Fibroblast of lung (primary cell): ENCODE results near the gene CDC5L. TPM values are rescaled to one million over a fixed set of nuclear protein-coding genes. Genes with fewer than 3 reads are reported as not detected.

Experiments used
- DNase-seq, 2 donors: peaks; one replicate each; pipeline versions ENCODE4 v3.0.0 to v3.0.0-alpha.2; 2010; ENCODE audit warnings: low read depth in 2 of 2
- H2AFZ ChIP-seq: 2 replicates; pipeline ENCODE4 v1.5.1; 2012; ENCODE audit warnings: low read length, control low read depth, inconsistent platforms
- H3K27ac ChIP-seq: 2 replicates; pipeline ENCODE4 v1.5.1; 2011; ENCODE audit warnings: low read length, control low read depth; ENCODE audit not compliant: insufficient read depth
- H3K27me3 ChIP-seq: 2 replicates; pipeline ENCODE4 v1.5.1; 2011; ENCODE audit warnings: mild to moderate bottlenecking, low read length; ENCODE audit not compliant: control insufficient read depth, insufficient read depth
- H3K36me3 ChIP-seq: 2 replicates; pipeline ENCODE4 v1.5.1; 2011; ENCODE audit warnings: low read length; ENCODE audit not compliant: control insufficient read depth, insufficient read depth
- H3K4me1 ChIP-seq: 2 replicates; pipeline ENCODE4 v1.5.1; 2011; ENCODE audit warnings: low read length; ENCODE audit not compliant: control insufficient read depth, insufficient read depth; ENCODE audit errors: extremely low read depth
- H3K4me2 ChIP-seq: 2 replicates; pipeline ENCODE4 v1.5.1; 2011; ENCODE audit warnings: low read length, control low read depth; ENCODE audit not compliant: insufficient read depth; ENCODE audit errors: extremely low read depth
- H3K4me3 ChIP-seq, 4 experiments: fragments of 200-600 bp in 1 of 4; sonication (generic) in 1 of 4; replicated peaks in 1 of 4; 2 replicates each; pipeline ENCODE4 v1.5.1; 2011 to 2016; ENCODE audit warnings: low read length in 4 of 4, low read depth in 3 of 4, mild to moderate bottlenecking in 3 of 4, control low read depth in 2 of 4, inconsistent platforms in 1 of 4, mixed read lengths in 1 of 4; ENCODE audit not compliant: insufficient read depth in 1 of 4; ENCODE audit errors: control extremely low read depth in 1 of 4
- H3K79me2 ChIP-seq: 2 replicates; pipeline ENCODE4 v1.5.1; 2012; ENCODE audit warnings: mild to moderate bottlenecking, low read length, inconsistent platforms; ENCODE audit not compliant: control insufficient read depth, insufficient read depth
- H3K9ac ChIP-seq: 2 replicates; pipeline ENCODE4 v1.5.1; 2011; ENCODE audit warnings: mild to moderate bottlenecking, low read length, control low read depth; ENCODE audit not compliant: insufficient read depth
- H3K9me3 ChIP-seq: 2 replicates; pipeline ENCODE4 v1.5.1; 2012; ENCODE audit warnings: low read depth, low read length; ENCODE audit not compliant: control insufficient read depth, insufficient read depth
- H4K20me1 ChIP-seq: 2 replicates; pipeline ENCODE4 v1.5.1; 2011; ENCODE audit warnings: low read length; ENCODE audit not compliant: control insufficient read depth, insufficient read depth; ENCODE audit errors: extremely low read depth
- EZH2 ChIP-seq: IDR thresholded peaks from 2 replicates; pipeline ENCODE4 v1.5.1; 2012; ENCODE audit warnings: low read length, control low read depth, mild to moderate bottlenecking; ENCODE audit errors: missing control alignments
- polyA plus RNA-seq, 2 donors: library from polyadenylated mRNA; depleted of rRNA in 1 of 2; stranded (reverse) in 1 of 2; unstranded in 1 of 2; fragments of >200 nt; gene quantifications; 2 replicates each; pipeline ENCODE4 v1.2.1, GENCODE V29; 2011 to 2012; ENCODE audit warnings: missing spikeins in 1 of 2
- total RNA-seq: library from RNA; depleted of rRNA; stranded (reverse); fragments of >200 nt; gene quantifications from 2 replicates; pipeline ENCODE4 v1.2.1, GENCODE V29; 2014
- TF ChIP-seq, protein P1 (sequence below), 2 donors: IDR thresholded peaks in 1 of 2; conservative IDR thresholded peaks in 1 of 2; 1 replicate in 1 of 2; 2 replicates in 1 of 2; pipeline ENCODE4 v1.5.1; 2011 to 2012; ENCODE audit warnings: low read length in 2 of 2, control low read depth in 1 of 2, inconsistent platforms in 1 of 2, low read depth in 1 of 2, mild to moderate bottlenecking in 1 of 2

The CDC5L gene
- total and polyA plus RNA-seq, 2 donors (not counting 1 experiment from before 2014, with no cell fraction given), result 18.7 to 22.5 TPM

DNA sequence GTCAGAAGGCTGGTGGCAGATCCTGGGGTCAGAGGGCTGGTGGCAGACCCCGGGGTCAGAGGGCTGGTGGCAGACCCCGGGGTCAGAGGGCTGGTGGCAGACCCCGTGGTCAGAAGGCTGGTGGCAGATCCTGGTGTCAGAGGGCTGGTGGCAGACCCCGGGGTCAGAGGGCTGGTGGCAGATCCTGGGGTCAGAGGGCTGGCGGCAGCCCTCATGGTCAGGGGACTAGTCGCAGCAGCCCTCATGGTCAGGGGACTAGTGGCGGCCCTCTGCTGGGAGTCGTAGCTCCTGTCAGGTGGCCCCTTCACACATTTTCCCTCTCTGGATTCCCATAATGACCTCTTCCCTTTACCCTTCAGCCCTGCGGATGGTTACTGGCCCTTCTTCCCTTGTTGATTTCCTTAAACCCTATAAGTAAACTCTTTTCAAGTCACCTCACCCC lies 86.7 kb downstream of the CDC5L start:
- Histone ChIP-seq H4K20me1 (no peaks in the 10 kb centered on the region), H3K9ac (no peak overlapping the region), H3K4me3 (no peak overlapping the region), H3K4me2 (no peak overlapping the region), H3K27ac (no peak overlapping the region), H2AFZ (no peak overlapping the region), H3K79me2 (no peaks in the 10 kb centered on the region), H3K27me3 (peaks cover 7% of the 10 kb centered on the region), H3K36me3 (no peaks in the 10 kb centered on the region), H3K9me3 (no peaks in the 10 kb centered on the region), H3K4me1 (no peaks in the 10 kb centered on the region)
- no peak for DNase-seq
- no peak for TF ChIP-seq EZH2
- TF ChIP-seq, protein P1, sequence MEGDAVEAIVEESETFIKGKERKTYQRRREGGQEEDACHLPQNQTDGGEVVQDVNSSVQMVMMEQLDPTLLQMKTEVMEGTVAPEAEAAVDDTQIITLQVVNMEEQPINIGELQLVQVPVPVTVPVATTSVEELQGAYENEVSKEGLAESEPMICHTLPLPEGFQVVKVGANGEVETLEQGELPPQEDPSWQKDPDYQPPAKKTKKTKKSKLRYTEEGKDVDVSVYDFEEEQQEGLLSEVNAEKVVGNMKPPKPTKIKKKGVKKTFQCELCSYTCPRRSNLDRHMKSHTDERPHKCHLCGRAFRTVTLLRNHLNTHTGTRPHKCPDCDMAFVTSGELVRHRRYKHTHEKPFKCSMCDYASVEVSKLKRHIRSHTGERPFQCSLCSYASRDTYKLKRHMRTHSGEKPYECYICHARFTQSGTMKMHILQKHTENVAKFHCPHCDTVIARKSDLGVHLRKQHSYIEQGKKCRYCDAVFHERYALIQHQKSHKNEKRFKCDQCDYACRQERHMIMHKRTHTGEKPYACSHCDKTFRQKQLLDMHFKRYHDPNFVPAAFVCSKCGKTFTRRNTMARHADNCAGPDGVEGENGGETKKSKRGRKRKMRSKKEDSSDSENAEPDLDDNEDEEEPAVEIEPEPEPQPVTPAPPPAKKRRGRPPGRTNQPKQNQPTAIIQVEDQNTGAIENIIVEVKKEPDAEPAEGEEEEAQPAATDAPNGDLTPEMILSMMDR (conservative IDR thresholded peaks at IDR 0.05 in 1 of 2, IDR thresholded peaks at IDR 0.05 in 1 of 2; ENCODE audit: low read depth in 1 of 2, low read length in 2 of 2), result no peak

DNA sequence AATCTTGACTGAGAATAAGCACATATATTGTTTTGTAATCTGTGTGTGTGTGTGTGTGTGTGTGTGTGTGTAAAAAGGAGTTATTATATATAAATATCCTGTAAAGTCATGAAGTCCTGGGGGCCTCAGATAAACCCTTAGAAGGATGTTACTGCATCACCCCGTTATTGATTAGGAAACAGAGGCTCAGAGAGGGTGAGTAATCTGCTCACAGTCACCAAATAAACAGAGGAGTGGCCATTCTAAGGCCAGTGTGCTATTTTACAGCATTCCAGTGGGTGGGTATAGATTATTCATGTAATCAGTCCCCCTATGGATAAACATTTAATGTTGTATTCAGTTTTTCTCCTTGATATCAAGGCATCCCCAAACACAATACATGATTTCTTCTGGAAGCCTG lies 87.1 kb downstream of the CDC5L start:
- H3K9ac ChIP-seq, result no peak overlapping the region
- no peak for TF ChIP-seq EZH2
- TF ChIP-seq, protein P1 (conservative IDR thresholded peaks at IDR 0.05 in 1 of 2, IDR thresholded peaks at IDR 0.05 in 1 of 2; ENCODE audit: low read depth in 1 of 2, low read length in 2 of 2), result no peak
- no peaks in the 10 kb centered on the region for H3K4me1 ChIP-seq
- DNase-seq, result no peak
- no peak overlapping the region for H3K27ac ChIP-seq
- H2AFZ ChIP-seq, result no peak overlapping the region
- no peaks in the 10 kb centered on the region for H3K36me3 ChIP-seq
- no peaks in the 10 kb centered on the region for H3K79me2 ChIP-seq
- no peak overlapping the region for H3K4me3 ChIP-seq
- H3K4me2 ChIP-seq, result no peak overlapping the region
- H4K20me1 ChIP-seq, result no peaks in the 10 kb centered on the region
- H3K9me3 ChIP-seq, result no peaks in the 10 kb centered on the region
- peaks cover 7% of the 10 kb centered on the region for H3K27me3 ChIP-seq

DNA sequence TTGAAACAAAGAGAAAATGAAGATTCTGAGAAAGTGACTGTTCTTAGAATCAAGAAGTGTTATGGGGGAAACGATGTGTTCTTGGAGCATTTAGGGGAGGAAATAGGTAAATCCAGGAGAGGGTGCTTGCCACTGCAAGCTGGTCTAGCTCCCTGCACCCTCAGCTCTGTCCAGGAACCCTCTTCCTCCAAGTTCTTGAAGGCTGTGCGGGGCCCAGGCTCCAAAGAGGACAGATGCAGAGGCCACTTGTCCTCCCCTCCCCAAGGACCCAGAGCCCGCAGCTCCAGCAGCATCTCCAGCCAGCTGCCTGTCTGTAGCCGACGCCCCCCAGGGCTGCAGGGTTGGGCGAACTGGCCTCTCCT lies 87.9 kb downstream of the CDC5L start:
- no peaks in the 10 kb centered on the region for H3K4me1 ChIP-seq
- H4K20me1 ChIP-seq, result no peaks in the 10 kb centered on the region
- H3K36me3 ChIP-seq, result no peaks in the 10 kb centered on the region
- no peaks in the 10 kb centered on the region for H3K9me3 ChIP-seq
- H3K27me3 ChIP-seq, result peaks cover 7% of the 10 kb centered on the region
- no peak overlapping the region for H2AFZ ChIP-seq
- H3K9ac ChIP-seq, result no peak overlapping the region
- no peaks in the 10 kb centered on the region for H3K79me2 ChIP-seq
- H3K27ac ChIP-seq, result no peak overlapping the region
- H3K4me3 ChIP-seq, result no peak overlapping the region
- H3K4me2 ChIP-seq, result no peak overlapping the region
- no peak for DNase-seq
- no peak for TF ChIP-seq EZH2
- TF ChIP-seq, protein P1 (conservative IDR thresholded peaks at IDR 0.05 in 1 of 2, IDR thresholded peaks at IDR 0.05 in 1 of 2; ENCODE audit: low read depth in 1 of 2, low read length in 2 of 2), result no peak
